MCF 10A (cell line): ENCODE data around the gene MCFD2. TPM values are rescaled to one million over a fixed set of nuclear protein-coding genes. Genes with fewer than 3 reads are reported as not detected.

Experiments
- BruUV-seq: library from RNA; stranded (reverse); fragments of 400-500 nt; replicated peaks from 2 replicates; lab custom pipeline; 2021; lab: Mats Ljungman, UMichigan
- CTCF ChIA-PET: fragments of 300-600 bp; sonication (Branson Sonifier 250); formaldehyde crosslinking; extraction: SDS; loops from one replicate; lab custom pipeline; 2021; ENCODE audit warnings: antibody characterized with exemption, inconsistent platforms; lab: Yijun Ruan, JAX
- POLR2A ChIA-PET: fragments of 300-600, 350-650 bp; sonication (Branson Sonifier 250); formaldehyde crosslinking; extraction: SDS; loops from one replicate; lab custom pipeline; 2020; ENCODE audit warnings: antibody characterized with exemption, inconsistent platforms; lab: Yijun Ruan, JAX
- DNase-seq: peaks from one replicate; pipeline ENCODE4 v3.0.0-alpha.2; 2018; ENCODE audit not compliant: unreplicated experiment
- H3K27ac Mint-ChIP-seq: one replicate; pipeline ENCODE4 v1.8.0; 2022; ENCODE audit warnings: mild to moderate bottlenecking, low read depth, mixed read lengths; ENCODE audit not compliant: unreplicated experiment
- H3K27me3 Mint-ChIP-seq: one replicate; pipeline ENCODE4 v1.8.0; 2022; ENCODE audit warnings: mixed read lengths; ENCODE audit not compliant: insufficient read depth, unreplicated experiment
- H3K36me3 Mint-ChIP-seq: one replicate; pipeline ENCODE4 v1.8.0; 2022; ENCODE audit warnings: mild to moderate bottlenecking, moderate library complexity, mixed read lengths; ENCODE audit not compliant: insufficient read depth, unreplicated experiment
- H3K4me1 Mint-ChIP-seq: one replicate; pipeline ENCODE4 v1.8.0; 2022; ENCODE audit warnings: mixed read lengths; ENCODE audit not compliant: insufficient read depth, unreplicated experiment
- H3K4me3 Mint-ChIP-seq: one replicate; pipeline ENCODE4 v1.8.0; 2022; ENCODE audit warnings: mild to moderate bottlenecking, moderate library complexity, mixed read lengths; ENCODE audit not compliant: unreplicated experiment
- H3K9me3 Mint-ChIP-seq: one replicate; pipeline ENCODE4 v1.8.0; 2022; ENCODE audit warnings: mixed read lengths; ENCODE audit not compliant: unreplicated experiment
- CTCF ChIP-seq: fragments of 200-600 bp; IDR thresholded peaks from one replicate; pipeline ENCODE4 v1.8.0; 2022; ENCODE audit warnings: antibody characterized with exemption, mild to moderate bottlenecking; ENCODE audit not compliant: unreplicated experiment
- intact Hi-C: fragments of 100-400 bp; cut with micrococcal nuclease; formaldehyde crosslinking; loops from 2 replicates; pipeline ENCODE4 v1.14.1; 2022
- total RNA-seq: library from RNA; stranded (reverse); gene quantifications from 2 replicates; pipeline ENCODE4 v1.2.3, GENCODE V29; 2022

MCFD2 gene
- total RNA-seq, 1 experiment from 2014 or later = 157 TPM

DNA sequence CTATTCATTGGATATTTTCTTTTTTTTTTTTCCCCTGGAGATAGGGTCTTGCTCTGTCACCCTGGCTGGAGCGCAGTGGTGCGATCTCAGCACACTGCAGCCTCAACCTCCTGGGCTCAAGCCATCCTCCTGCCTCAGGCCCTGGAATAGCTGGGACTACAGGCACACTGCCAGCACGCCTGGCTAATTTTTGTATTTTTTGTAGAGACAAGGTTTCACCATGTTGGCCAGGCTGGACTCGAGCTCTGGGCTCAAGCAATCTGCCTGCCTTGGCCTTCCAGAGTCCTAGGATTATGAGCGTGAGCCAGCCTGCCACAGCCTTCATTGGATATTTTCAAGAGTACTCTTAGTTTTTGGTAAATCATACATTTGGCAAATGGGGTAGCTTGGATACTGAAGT is 9.0 kb upstream of the MCFD2 start:
- intact Hi-C loops = no loop called here
- DNase-seq = no peak
- POLR2A ChIA-PET = interaction anchor here (0.7 to 3.3 kb wide), 6 partner anchors 8 to 421 kb away, joined by 3 to 17 read pairs (median 3); no protein-coding TSS in a partner anchor
- H3K9me3 Mint-ChIP-seq = peaks cover 16% of the 10 kb centered on the region
- no TSS peak for BruUV-seq
- no peak for TF ChIP-seq CTCF
- H3K4me1 Mint-ChIP-seq = peaks cover 11% of the 10 kb centered on the region
- no peak overlapping the region for H3K4me3 Mint-ChIP-seq
- H3K27me3 Mint-ChIP-seq = no peaks in the 10 kb centered on the region
- CTCF ChIA-PET = interaction anchor here (1.1 to 1.2 kb wide), 4 partner anchors 13 to 273 kb away, joined by 3 to 6 read pairs (median 4); no protein-coding TSS in a partner anchor
- no peak overlapping the region for H3K27ac Mint-ChIP-seq
- peaks cover 13% of the 10 kb centered on the region for H3K36me3 Mint-ChIP-seq

DNA sequence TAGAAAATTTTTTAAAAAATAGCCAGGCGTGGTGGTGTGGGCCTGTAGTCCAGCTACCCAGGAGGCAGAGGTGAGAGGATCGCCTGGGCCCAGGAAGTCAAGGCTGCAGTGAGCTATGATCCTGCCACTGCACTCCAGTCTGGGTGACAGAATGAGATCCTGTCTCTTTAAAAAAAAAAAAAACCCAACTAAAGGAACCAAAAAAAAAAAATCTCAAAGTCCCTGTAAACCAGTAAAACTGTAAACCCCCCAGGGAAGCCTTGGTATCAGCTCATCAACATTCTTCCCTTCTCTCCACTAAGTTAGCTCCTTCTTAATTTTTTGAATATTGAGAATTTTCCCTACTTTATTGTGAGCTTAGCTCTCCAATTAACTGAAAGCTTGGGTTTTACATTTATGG is 8.4 kb upstream of the MCFD2 start:
- ChIA-PET POLR2A (interaction anchor here (0.7 to 3.3 kb wide), 5 partner anchors 9 to 422 kb away, joined by 3 to 17 read pairs (median 3); no protein-coding TSS in a partner anchor), CTCF (interaction anchor here (1.1 to 1.2 kb wide), 2 partner anchors 14 to 46 kb away, joined by 3 to 6 read pairs; no protein-coding TSS in a partner anchor)
- no peak overlapping the region for H3K4me3 Mint-ChIP-seq
- intact Hi-C loops = no loop called here
- peaks cover 16% of the 10 kb centered on the region for H3K9me3 Mint-ChIP-seq
- H3K4me1 Mint-ChIP-seq = peaks cover 11% of the 10 kb centered on the region
- H3K27ac Mint-ChIP-seq = no peak overlapping the region
- peaks cover 13% of the 10 kb centered on the region for H3K36me3 Mint-ChIP-seq
- no peak for TF ChIP-seq CTCF
- DNase-seq = no peak
- H3K27me3 Mint-ChIP-seq = no peaks in the 10 kb centered on the region
- no TSS peak for BruUV-seq

- H3K36me3 Mint-ChIP-seq = peaks cover 12% of the 10 kb centered on the region
- no peak overlapping the region for H3K27ac Mint-ChIP-seq
- peak; percentile 68 for DNase-seq
- peaks cover 16% of the 10 kb centered on the region for H3K9me3 Mint-ChIP-seq
- BruUV-seq = no TSS peak
- H3K4me3 Mint-ChIP-seq = no peak overlapping the region
- CTCF ChIA-PET = interaction anchor here (0.8 to 1.7 kb wide), 5 partner anchors 13 to 400 kb away, joined by 3 to 10 read pairs (median 3); no protein-coding TSS in a partner anchor
- H3K4me1 Mint-ChIP-seq = peaks cover 15% of the 10 kb centered on the region
- TF ChIP-seq CTCF = no peak
- no peaks in the 10 kb centered on the region for H3K27me3 Mint-ChIP-seq
- POLR2A ChIA-PET = interaction anchor here (1.5 to 3.3 kb wide), 2 partner anchors 9 to 61 kb away, joined by 7 to 17 read pairs; no protein-coding TSS in a partner anchor
- intact Hi-C loops = no loop called here
Measured at GRCh38 chr2:46923041-46923528, 7.5 kb upstream of the MCFD2 start.

DNA sequence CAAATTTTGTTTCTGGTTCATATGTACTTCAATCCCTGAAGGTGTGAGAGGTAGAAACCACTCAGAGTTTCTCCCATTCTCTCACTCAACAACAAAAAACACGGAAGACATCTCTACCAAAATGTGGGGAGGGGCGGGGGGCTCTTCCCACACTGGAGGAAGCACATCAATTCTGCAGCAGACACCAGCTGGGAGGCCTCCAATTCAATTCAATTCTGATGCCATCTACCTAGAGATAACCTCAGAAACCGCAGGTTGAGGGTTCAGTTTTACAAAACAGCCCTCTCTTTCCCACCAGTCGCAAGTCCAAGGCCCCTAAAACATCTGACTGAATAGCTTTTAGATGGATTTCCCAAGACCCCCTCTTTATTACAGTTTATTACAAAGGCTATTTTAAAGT is 7.0 kb upstream of the MCFD2 start:
- DNase-seq = no peak
- BruUV-seq = no TSS peak
- Mint-ChIP-seq H3K4me1 (peaks cover 20% of the 10 kb centered on the region), H3K36me3 (peaks cover 8% of the 10 kb centered on the region), H3K9me3 (peaks cover 16% of the 10 kb centered on the region), H3K27ac (no peak overlapping the region), H3K4me3 (no peak overlapping the region), H3K27me3 (no peaks in the 10 kb centered on the region)
- intact Hi-C loops = no loop called here
- CTCF ChIA-PET = interaction anchor here (1.0 to 1.7 kb wide), 3 partner anchors 13 to 401 kb away, joined by 3 to 10 read pairs (median 5); no protein-coding TSS in a partner anchor
- no peak for TF ChIP-seq CTCF
- POLR2A ChIA-PET = interaction anchor here (0.5 to 3.3 kb wide), 4 partner anchors 8 to 62 kb away, joined by 3 to 17 read pairs (median 6); no protein-coding TSS in a partner anchor
